SK-N-SH treated with all-trans-retinoic acid at 6 μM for 48 hours (cell line): Measurements from ENCODE around the gene CCL17.
"Not testable (repeated sequence)": the region's sequence is repeated elsewhere in the genome, so short reads cannot be mapped to it uniquely, and the experiment has no call there.

Experiments used
- ATAC-seq: fragments of 200-7000 bp; cut with Tn5 transposase; 3 replicates; pipeline ENCODE4 v1.9.1; 2020; ENCODE audit warnings: mild to moderate bottlenecking, moderate library complexity
- BACH2 ChIP-seq: fragments of 250-450 bp; sonication (Bioruptor Pico); IDR thresholded peaks from 2 replicates; pipeline ENCODE4 v1.9.0; 2021; ENCODE audit warnings: mild to moderate bottlenecking, borderline replicate concordance
- CSDC2 ChIP-seq: fragments of 250-450 bp; sonication (Bioruptor Pico); IDR thresholded peaks from 2 replicates; pipeline ENCODE4 v1.5.0; 2020; ENCODE audit warnings: mild to moderate bottlenecking, moderate library complexity
- GLIS3 ChIP-seq: fragments of 250-450 bp; sonication (Bioruptor Pico); IDR thresholded peaks from 2 replicates; pipeline ENCODE4 v1.5.0; 2020; ENCODE audit warnings: mild to moderate bottlenecking, moderate library complexity
- ISL1 ChIP-seq: fragments of 250-450 bp; sonication (Bioruptor Pico); IDR thresholded peaks from 2 replicates; pipeline ENCODE4 v2.1.2; 2022; ENCODE audit warnings: mild to moderate bottlenecking, moderate library complexity
- OSR1 ChIP-seq: fragments of 250-450 bp; sonication (Bioruptor Pico); IDR thresholded peaks from 2 replicates; pipeline ENCODE4 v1.8.0; 2022; ENCODE audit warnings: moderate library complexity, mild to moderate bottlenecking, inconsistent platforms
- PPARA ChIP-seq: fragments of 250-450 bp; sonication (Bioruptor Pico); IDR thresholded peaks from 2 replicates; pipeline ENCODE4 v1.5.0; 2020; ENCODE audit warnings: mild to moderate bottlenecking, borderline replicate concordance
- SNAI2 ChIP-seq: fragments of 250-450 bp; sonication (Bioruptor Pico); IDR thresholded peaks from 2 replicates; pipeline ENCODE4 v1.5.0; 2020; ENCODE audit warnings: mild to moderate bottlenecking, moderate library complexity
- TCF4 ChIP-seq: fragments of 250-450 bp; sonication (Bioruptor Pico); IDR thresholded peaks from 2 replicates; pipeline ENCODE4 v1.8.0; 2021; ENCODE audit warnings: mild to moderate bottlenecking, moderate library complexity, borderline replicate concordance
- TOX ChIP-seq: fragments of 250-450 bp; sonication (Bioruptor Pico); IDR thresholded peaks from 2 replicates; pipeline ENCODE4 v1.8.0; 2021; ENCODE audit warnings: mild to moderate bottlenecking, moderate library complexity, borderline replicate concordance
- ZC3H10 ChIP-seq: fragments of 250-450 bp; sonication (Bioruptor Pico); IDR thresholded peaks from 2 replicates; pipeline ENCODE4 v1.5.1; 2021; ENCODE audit warnings: mild to moderate bottlenecking, moderate library complexity
- ZFP3 ChIP-seq: fragments of 250-450 bp; sonication (Bioruptor Pico); IDR thresholded peaks from 2 replicates; pipeline ENCODE4 v1.5.0; 2020; ENCODE audit warnings: mild to moderate bottlenecking, moderate library complexity
- ZNF565 ChIP-seq: fragments of 450-650 bp; formaldehyde crosslinking; conservative IDR thresholded peaks from 2 replicates; pipeline ENCODE4 v1.5.0; 2020; ENCODE audit warnings: low read depth, mild to moderate bottlenecking, moderate library complexity
- ZNF70 ChIP-seq: fragments of 450-650 bp; formaldehyde crosslinking; IDR thresholded peaks from 2 replicates; pipeline ENCODE4 v1.5.0; 2020; ENCODE audit warnings: mild to moderate bottlenecking, moderate library complexity
- ZNF8 ChIP-seq: fragments of 450-650 bp; formaldehyde crosslinking; IDR thresholded peaks from 2 replicates; pipeline ENCODE4 v1.5.0; 2020; ENCODE audit warnings: mild to moderate bottlenecking, moderate library complexity
- TF ChIP-seq, protein P1 (sequence below): fragments of 250-450 bp; sonication (Bioruptor Pico); IDR thresholded peaks from 2 replicates; pipeline ENCODE4 v1.5.0; 2020; ENCODE audit warnings: mild to moderate bottlenecking, moderate library complexity
- TF ChIP-seq, protein P2 (sequence below): fragments of 250-450 bp; sonication (Bioruptor Pico); IDR thresholded peaks from 2 replicates; pipeline ENCODE4 v1.8.0; 2020; ENCODE audit warnings: mild to moderate bottlenecking, moderate library complexity, borderline replicate concordance
- TF ChIP-seq, protein P3 (sequence below): fragments of 250-450 bp; sonication (Bioruptor Pico); IDR thresholded peaks from 2 replicates; pipeline ENCODE4 v1.5.1; 2021; ENCODE audit warnings: mild to moderate bottlenecking, moderate library complexity

CCL17 gene

DNA sequence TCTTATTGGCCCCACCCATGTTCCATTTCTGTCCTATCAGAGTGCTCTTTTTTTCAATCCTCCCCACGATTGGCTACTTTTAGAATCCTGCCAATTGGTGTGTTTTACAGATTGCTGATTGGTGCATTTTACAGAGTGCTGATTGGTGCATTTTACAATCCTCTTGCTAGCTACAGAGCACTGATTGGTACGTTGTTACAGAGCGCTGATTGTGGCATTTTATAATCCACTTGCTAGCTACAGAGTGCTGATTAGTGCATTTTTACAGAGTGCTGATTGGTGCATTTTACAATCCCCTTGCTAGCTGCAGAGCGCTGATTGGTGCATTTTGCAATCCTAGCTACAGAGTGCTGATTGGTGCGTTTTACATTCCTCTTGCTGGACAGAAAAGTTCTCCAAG is 9.5 kb upstream of the CCL17 start:
- TF ChIP-seq, protein P1, sequence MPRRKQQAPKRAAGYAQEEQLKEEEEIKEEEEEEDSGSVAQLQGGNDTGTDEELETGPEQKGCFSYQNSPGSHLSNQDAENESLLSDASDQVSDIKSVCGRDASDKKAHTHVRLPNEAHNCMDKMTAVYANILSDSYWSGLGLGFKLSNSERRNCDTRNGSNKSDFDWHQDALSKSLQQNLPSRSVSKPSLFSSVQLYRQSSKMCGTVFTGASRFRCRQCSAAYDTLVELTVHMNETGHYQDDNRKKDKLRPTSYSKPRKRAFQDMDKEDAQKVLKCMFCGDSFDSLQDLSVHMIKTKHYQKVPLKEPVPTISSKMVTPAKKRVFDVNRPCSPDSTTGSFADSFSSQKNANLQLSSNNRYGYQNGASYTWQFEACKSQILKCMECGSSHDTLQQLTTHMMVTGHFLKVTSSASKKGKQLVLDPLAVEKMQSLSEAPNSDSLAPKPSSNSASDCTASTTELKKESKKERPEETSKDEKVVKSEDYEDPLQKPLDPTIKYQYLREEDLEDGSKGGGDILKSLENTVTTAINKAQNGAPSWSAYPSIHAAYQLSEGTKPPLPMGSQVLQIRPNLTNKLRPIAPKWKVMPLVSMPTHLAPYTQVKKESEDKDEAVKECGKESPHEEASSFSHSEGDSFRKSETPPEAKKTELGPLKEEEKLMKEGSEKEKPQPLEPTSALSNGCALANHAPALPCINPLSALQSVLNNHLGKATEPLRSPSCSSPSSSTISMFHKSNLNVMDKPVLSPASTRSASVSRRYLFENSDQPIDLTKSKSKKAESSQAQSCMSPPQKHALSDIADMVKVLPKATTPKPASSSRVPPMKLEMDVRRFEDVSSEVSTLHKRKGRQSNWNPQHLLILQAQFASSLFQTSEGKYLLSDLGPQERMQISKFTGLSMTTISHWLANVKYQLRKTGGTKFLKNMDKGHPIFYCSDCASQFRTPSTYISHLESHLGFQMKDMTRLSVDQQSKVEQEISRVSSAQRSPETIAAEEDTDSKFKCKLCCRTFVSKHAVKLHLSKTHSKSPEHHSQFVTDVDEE (CRISPR knock-in tag): no peak
- TF ChIP-seq, protein P2, sequence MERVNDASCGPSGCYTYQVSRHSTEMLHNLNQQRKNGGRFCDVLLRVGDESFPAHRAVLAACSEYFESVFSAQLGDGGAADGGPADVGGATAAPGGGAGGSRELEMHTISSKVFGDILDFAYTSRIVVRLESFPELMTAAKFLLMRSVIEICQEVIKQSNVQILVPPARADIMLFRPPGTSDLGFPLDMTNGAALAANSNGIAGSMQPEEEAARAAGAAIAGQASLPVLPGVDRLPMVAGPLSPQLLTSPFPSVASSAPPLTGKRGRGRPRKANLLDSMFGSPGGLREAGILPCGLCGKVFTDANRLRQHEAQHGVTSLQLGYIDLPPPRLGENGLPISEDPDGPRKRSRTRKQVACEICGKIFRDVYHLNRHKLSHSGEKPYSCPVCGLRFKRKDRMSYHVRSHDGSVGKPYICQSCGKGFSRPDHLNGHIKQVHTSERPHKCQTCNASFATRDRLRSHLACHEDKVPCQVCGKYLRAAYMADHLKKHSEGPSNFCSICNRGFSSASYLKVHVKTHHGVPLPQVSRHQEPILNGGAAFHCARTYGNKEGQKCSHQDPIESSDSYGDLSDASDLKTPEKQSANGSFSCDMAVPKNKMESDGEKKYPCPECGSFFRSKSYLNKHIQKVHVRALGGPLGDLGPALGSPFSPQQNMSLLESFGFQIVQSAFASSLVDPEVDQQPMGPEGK (CRISPR knock-in tag): no peak
- TF ChIP-seq OSR1 (CRISPR knock-in tag) (no peak), ZFP3 (no peak)
- ATAC-seq: no peak

DNA sequence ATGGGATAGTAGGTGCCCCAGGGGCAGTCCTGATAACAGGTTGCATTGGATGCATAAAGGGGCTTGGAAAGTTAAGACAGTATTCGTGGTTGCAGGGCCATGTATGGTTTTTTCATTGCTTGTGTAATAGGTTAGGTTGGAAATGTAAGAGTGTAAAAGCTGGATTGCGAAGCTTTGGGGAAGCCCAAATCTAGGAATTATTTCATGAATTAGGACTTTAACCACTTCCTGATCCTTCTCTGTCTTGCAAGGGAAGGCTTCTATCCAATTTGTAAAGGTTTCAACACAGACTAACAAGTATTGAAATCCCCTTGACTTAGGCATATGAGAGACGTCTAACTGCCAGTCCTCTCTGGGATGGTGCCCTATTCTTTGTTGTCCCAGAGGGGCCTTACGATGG is 7.8 kb upstream of the CCL17 start:
- ATAC-seq: no peak
- TF ChIP-seq, protein P3, sequence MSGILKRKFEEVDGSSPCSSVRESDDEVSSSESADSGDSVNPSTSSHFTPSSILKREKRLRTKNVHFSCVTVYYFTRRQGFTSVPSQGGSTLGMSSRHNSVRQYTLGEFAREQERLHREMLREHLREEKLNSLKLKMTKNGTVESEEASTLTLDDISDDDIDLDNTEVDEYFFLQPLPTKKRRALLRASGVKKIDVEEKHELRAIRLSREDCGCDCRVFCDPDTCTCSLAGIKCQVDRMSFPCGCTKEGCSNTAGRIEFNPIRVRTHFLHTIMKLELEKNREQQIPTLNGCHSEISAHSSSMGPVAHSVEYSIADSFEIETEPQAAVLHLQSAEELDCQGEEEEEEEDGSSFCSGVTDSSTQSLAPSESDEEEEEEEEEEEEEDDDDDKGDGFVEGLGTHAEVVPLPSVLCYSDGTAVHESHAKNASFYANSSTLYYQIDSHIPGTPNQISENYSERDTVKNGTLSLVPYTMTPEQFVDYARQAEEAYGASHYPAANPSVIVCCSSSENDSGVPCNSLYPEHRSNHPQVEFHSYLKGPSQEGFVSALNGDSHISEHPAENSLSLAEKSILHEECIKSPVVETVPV (CRISPR knock-in tag): no peak
- no peak for TF ChIP-seq ZFP3
- no peak for TF ChIP-seq TCF4 (CRISPR knock-in tag)
- no peak for TF ChIP-seq GLIS3 (CRISPR knock-in tag)
- no peak for TF ChIP-seq ZNF565 (CRISPR knock-in tag)
- TF ChIP-seq ISL1 (CRISPR knock-in tag): no peak
- TF ChIP-seq BACH2 (CRISPR knock-in tag): no peak
- TF ChIP-seq TOX (CRISPR knock-in tag): no peak
- no peak for TF ChIP-seq ZNF8 (CRISPR knock-in tag)
- TF ChIP-seq, protein P1 (CRISPR knock-in tag): no peak
- no peak for TF ChIP-seq CSDC2 (CRISPR knock-in tag)
- TF ChIP-seq SNAI2 (CRISPR knock-in tag): no peak

DNA sequence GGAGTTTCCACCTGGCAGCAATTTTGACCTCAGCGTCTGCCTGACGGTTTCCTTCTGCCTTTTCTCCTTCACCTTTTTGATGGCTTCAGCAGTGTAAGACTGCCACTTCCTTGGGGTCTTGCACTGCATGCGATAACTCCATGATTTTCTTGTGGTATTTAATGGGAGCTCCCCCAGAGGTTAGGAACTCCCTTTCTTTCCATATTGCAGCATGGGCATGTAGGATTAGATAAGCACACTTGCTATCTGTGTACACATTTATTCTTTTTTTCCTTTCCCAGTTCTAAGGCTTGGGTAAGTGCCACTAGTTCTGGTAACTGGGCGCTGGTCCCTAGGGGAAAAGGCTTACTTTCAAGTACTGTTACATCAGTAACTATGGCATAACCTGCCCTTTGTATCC is 7.1 kb upstream of the CCL17 start:
- ATAC-seq: not testable (repeated sequence)

DNA sequence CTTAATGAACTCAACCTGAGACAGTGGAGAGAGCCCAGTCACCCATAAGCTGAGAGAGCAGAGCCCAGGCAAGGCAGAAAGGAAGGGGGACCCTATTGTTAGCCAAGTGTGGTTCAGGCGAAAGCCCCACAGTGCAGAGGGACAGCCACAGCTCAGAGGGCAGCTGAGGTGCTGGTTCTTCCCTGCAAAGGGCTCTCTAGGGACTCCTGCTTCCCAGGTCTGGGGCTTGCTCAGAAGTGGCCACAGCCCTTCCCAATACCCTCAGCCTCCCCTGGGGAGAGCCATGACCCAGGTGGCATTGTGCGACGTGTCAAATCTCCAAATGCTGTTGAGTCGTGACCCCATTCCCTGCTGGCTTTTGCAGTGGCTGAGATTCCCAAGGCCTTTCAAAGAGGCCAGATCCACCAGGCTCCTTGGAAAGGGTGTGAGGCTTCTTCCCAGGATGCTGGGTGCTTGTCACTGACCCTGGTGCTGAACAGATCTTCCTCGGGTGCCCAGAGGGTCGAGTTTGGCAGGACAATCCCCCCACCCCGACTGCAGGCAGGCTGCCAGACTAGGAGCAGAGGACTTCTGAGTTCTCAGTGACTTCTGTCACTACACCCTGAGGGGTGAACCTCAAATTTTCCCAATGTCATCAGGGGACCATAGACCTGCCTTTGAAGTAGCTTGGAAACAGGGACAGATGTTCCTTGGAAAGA is 2.5 kb upstream of the CCL17 start:
- no peak for ATAC-seq
- TF ChIP-seq, protein P3 (CRISPR knock-in tag): no peak
- no peak for TF ChIP-seq ZNF70 (CRISPR knock-in tag)
- no peak for TF ChIP-seq BACH2 (CRISPR knock-in tag)
- no peak for TF ChIP-seq ISL1 (CRISPR knock-in tag)
- TF ChIP-seq ZNF565 (CRISPR knock-in tag): no peak
- TF ChIP-seq, protein P2 (CRISPR knock-in tag): no peak
- no peak for TF ChIP-seq TOX (CRISPR knock-in tag)
- no peak for TF ChIP-seq ZNF8 (CRISPR knock-in tag)
- TF ChIP-seq ZC3H10 (CRISPR knock-in tag): no peak
- no peak for TF ChIP-seq ZFP3
- no peak for TF ChIP-seq PPARA (CRISPR knock-in tag)
